ENCODE data around the gene CA10.

DNA sequence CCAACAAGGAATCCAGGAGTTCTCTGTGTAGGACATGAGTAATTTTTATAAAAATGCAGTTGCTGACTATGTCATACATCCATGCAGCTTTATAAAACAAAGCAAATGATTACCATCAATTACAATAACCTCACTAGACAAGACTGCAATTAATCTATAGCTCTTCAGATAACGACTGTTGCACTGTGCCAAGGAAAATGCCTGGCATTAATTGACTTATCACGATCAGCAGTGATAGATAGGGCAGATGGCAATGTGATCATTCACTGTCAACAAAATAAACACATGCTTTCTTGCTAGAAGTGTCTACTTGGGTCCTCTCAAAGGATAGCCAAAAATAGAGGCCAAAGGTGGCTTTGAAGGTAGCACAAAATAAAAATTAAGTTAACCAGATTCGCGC lies 415.0 kb downstream of the CA10 start:
- TF ChIP-seq, protein P1, sequence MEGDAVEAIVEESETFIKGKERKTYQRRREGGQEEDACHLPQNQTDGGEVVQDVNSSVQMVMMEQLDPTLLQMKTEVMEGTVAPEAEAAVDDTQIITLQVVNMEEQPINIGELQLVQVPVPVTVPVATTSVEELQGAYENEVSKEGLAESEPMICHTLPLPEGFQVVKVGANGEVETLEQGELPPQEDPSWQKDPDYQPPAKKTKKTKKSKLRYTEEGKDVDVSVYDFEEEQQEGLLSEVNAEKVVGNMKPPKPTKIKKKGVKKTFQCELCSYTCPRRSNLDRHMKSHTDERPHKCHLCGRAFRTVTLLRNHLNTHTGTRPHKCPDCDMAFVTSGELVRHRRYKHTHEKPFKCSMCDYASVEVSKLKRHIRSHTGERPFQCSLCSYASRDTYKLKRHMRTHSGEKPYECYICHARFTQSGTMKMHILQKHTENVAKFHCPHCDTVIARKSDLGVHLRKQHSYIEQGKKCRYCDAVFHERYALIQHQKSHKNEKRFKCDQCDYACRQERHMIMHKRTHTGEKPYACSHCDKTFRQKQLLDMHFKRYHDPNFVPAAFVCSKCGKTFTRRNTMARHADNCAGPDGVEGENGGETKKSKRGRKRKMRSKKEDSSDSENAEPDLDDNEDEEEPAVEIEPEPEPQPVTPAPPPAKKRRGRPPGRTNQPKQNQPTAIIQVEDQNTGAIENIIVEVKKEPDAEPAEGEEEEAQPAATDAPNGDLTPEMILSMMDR (IDR thresholded peaks at IDR 0.05): no peak
- TF ChIP-seq POLR2A (IDR thresholded peaks at IDR 0.05) (no peak), POLR2AphosphoS5 (IDR thresholded peaks at IDR 0.05) (no peak)

All from sigmoid colon (tissue), 4 donors.